SIG-M5 (cell line): ENCODE data around the gene ZNF865.

Experiments
- DNase-seq: peaks from one replicate; lab custom pipeline; 2025; lab: John Stamatoyannopoulos, UW

Gene ZNF865

DNA sequence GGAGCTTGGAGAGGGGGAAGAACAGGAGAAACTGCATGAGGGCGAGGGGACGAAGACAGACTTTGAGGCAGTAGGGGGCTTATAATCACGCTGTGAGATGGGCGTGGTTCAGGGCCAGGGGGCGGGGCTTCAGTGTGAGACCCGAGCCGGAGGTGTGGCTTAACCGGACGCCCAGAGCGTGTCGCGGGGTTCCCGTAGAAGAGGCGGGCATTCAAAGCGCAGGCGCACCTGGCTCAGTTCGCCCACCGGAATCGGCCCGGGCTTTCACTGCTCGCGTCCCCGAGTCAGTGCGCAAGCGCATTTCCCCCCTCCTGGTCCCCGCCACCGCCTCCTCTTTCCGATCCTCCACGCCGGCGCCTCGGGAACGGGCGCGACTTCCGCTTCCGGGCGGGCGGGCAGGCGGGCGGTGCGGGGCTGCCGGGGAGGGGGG lies 225 bp upstream of the ZNF865 start:
- peak; percentile 77 for DNase-seq

DNA sequence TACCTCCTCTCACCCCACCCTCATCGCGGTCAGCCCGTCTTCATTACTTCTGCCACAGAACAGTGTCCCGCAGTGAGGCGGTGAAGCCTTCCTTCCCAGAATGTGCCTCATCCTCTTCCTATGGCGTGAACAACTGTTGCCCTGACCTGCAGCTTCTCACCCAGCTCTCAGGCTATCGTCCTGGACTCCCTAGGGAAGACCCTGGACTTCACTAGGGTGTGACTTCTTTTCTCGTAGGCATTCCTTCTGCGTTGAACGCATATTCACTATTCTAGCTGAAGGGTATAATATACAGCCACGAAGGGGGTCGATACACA lies 982 bp downstream of the ZNF865 start:
- DNase-seq, result no peak

DNA sequence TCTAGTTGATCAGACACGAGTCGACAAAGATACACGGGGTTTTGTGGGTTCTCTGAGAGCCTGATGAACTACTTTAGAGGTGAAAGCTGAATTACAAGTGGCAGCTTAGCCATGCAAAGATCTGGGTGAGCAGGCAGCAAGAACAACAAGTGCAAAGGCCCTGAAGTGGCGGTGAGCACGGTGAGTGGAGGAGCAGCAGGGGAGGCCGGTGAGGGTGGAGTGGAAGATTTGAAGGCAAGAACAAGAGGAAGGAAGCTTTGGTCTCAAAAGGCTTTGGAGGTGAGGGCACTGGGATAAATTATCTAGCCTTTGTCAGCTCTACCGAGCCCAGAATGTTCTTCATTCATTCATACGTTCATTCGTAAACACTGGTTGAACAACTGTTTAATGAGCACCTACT lies 1.4 kb downstream of the ZNF865 start:
- no peak for DNase-seq

DNA sequence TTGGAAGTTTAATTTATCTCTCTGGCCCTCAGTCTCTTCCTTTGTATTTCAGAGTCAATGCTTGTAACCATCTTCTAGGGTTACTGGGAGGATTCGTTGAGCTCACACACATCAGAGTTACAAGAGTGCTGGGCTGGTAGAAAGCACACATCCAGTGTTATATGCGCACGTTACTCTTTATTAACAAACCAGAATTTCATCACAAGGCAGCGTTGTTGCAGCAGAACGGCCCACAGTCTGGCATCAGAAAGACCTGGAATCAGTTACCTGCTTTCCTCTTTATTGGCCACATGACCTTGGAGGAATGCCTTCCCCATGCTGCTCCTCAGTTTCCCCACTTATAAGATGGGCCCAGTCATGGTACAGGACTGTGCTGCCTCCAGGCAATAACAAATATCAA lies 3.9 kb downstream of the ZNF865 start:
- DNase-seq, result no peak

DNA sequence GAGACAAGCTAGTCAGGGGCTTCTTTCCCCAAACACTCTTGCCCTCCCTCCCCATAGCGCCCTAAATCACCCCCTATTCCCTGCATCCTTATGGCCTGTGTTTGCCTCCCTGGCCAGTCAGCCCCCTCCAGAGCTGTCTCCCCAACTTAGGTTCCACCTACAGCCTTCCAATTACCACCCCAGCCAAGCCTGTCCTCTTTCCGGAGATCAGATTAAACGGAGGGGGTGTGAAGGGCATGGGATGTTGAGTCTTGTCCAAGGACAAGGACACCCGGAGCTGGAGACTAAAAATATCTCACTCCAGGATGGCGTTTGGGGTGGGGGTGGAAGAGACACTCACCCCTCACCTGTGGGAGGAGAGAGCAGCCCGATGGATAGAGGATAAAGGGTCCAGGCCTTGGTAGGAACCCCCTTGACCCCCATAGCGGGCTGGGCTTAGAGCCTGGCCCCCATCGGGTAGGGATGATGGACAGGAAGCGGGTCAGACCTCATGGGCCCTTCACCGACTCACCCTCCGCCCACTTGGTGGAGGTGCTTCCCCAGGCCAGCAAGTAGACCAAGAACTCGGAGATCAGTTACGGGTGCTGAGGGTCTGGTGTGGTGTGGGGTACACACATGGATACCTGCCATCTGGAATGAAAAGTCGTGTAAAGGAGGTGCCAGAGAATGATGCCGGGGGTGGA lies 6.0 kb downstream of the ZNF865 start:
- no peak for DNase-seq

DNA sequence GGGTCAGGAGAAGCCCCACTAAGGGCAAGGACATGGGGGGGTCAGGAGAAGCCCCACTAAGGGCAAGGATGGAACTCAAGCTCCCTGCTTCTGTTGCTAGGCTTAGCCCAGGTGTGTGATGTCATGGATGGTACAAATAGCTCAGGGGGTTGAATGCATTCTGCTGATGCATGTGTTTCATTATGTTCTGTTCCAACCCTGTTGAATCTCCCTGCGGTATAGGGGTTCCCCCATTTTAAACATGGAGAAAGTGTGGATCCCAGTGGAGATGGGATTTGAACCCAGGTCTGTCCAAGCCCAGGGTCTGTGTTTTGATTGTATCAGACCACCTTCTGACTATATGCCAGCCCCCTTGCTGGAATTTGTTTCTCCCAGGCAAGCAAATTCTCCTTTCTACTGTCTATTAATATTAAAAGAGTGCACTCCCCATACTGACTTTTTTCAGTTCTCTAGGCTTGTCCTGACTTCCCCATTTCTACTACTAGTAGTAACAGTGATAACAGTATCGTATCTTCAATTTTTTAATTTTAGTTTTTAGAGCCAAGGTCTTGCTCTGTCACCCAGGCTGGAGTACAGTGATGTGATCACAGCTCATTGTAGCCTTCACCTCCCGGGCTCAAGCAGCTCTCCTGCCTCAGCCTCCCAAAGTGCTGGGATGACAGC lies 6.7 kb downstream of the ZNF865 start:
- no peak for DNase-seq

DNA sequence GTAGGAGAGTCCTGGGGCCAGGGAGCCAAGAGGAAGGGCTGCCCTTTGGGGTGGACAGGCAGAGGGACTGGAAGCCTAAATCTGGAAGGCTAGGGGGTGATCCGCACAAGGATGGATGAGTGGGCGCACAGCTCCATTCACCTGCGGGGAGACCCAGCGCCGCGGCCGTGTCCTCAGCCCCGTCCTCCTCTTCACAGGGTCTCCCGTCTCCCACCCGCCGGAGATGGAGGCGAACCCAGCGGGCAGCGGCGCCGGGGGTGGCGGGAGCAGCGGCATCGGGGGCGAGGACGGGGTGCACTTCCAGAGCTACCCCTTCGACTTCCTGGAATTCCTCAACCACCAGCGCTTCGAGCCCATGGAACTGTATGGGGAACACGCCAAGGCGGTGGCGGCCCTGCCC lies 7.9 kb downstream of the ZNF865 start:
- no peak for DNase-seq

DNA sequence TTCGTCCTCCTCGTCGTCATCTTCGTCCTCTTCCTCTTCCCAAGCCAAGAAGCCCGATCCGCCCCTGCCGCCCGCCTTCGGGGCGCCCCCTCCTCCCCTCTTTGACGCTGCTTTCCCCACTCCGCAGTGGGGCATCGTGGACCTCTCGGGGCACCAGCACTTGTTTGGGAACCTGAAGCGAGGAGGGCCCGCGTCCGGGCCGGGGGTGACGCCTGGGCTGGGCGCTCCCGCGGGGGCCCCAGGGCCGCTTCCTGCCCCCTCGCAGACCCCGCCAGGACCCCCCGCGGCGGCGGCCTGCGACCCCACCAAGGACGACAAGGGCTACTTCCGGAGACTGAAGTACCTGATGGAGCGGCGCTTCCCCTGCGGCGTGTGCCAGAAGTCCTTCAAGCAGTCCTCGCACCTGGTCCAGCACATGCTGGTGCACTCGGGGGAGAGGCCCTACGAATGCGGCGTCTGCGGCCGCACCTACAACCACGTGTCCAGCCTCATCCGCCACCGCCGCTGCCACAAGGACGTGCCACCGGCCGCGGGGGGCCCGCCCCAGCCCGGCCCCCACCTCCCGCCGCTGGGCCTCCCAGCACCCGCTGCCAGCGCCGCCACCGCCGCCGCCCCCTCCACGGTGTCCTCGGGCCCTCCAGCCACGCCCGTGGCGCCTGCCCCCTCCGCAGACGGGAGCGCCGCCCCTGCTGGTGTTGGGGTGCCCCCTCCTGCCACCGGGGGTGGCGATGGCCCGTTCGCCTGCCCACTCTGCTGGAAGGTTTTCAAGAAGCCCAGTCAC lies 8.7 kb downstream of the ZNF865 start:
- DNase-seq, result no peak

DNA sequence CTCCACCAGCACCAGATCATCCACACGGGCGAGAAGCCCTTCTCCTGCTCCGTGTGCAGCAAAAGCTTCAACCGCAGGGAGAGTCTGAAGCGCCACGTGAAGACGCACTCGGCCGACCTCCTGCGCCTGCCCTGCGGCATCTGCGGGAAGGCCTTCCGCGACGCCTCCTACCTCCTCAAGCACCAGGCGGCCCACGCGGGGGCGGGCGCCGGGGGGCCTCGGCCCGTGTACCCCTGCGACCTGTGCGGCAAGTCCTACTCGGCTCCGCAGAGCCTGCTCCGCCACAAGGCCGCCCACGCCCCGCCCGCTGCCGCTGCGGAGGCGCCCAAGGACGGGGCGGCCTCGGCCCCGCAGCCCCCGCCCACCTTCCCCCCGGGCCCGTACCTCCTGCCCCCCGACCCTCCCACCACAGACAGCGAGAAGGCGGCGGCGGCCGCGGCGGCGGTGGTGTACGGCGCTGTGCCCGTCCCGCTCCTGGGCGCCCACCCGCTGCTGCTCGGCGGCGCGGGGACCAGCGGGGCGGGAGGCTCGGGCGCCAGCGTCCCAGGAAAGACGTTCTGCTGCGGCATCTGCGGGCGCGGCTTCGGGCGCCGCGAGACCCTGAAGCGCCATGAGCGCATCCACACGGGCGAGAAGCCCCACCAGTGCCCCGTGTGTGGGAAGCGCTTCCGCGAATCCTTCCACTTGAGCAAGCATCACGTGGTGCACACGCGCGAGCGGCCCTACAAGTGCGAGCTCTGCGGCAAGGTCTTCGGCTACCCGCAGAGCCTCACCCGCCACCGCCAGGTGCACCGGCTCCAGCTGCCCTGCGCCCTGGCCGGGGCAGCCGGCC lies 9.5 kb downstream of the ZNF865 start:
- DNase-seq, result no peak

DNA sequence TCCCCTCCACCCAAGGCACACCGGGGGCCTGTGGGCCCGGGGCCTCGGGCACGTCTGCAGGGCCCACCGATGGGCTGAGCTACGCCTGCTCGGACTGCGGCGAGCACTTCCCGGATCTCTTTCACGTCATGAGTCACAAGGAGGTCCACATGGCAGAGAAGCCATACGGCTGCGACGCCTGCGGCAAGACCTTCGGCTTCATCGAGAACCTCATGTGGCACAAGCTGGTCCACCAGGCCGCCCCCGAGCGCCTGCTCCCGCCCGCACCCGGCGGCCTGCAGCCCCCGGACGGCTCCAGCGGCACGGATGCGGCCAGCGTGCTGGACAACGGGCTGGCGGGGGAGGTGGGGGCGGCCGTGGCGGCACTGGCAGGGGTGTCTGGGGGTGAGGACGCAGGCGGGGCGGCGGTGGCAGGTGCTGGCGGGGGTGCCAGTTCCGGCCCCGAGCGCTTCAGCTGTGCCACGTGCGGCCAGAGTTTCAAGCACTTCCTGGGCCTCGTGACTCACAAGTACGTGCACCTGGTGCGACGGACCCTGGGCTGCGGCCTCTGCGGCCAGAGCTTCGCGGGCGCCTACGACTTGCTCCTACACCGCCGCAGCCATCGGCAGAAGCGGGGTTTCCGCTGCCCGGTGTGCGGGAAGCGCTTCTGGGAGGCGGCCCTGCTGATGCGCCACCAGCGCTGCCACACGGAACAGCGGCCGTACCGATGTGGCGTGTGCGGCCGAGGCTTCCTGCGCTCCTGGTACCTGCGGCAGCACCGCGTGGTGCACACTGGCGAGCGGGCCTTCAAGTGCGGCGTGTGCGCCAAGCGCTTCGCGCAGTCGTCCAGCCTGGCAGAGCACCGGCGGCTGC lies 10.3 kb downstream of the ZNF865 start:
- DNase-seq, result no peak

DNA sequence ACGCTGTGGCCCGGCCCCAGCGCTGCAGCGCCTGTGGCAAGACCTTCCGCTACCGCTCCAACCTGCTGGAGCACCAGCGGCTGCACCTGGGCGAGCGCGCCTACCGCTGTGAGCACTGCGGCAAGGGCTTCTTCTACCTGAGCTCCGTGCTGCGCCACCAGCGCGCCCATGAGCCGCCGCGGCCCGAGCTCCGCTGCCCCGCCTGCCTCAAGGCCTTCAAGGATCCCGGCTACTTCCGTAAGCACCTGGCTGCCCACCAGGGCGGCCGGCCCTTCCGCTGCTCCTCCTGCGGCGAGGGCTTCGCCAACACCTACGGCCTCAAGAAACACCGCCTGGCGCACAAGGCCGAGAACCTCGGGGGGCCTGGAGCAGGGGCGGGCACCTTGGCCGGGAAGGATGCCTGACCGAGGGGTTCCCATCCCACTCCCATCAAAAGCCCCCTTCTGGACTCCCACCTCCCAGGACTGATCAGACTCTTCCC lies 11.0 kb downstream of the ZNF865 start:
- DNase-seq, result no peak

DNA sequence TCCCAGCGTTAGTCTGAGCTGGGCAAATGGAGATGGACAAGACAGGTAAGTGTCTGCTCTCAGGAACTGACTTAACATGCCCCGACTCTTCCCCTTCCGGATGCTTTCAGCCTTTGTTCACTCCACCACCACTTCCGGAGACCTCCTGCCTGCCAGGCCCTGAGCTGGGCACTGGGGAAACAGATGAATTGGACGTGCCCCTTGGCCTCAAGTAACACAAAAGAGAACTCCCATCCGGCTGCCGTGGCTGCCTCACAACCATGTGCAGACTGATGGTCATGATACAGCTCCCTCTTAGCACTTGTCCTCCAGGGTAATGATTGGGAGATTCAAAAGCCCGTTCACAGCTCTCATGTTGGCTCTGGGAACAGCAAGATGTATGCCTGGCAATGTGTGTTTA lies 12.0 kb downstream of the ZNF865 start:
- no peak for DNase-seq

DNA sequence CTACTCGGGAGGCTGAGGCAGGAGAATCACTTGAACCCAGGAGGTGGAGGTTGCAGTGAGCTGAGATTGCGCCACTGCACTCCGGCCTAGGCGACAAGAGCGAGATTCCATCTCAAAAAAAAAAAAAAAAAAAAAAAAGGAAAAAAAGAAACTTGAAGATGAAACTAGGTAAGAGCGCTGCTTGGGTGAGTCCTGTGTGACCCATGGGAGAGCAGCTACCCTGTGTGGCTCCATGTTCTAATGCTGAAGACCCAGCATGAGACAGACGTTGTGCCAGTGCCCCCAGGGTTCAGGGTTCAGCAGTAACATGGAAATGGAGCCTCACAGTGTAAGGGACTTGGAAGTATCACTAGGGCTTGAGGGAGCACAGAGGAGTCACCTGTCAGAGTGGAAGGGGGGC lies 13.0 kb downstream of the ZNF865 start:
- DNase-seq, result no peak

DNA sequence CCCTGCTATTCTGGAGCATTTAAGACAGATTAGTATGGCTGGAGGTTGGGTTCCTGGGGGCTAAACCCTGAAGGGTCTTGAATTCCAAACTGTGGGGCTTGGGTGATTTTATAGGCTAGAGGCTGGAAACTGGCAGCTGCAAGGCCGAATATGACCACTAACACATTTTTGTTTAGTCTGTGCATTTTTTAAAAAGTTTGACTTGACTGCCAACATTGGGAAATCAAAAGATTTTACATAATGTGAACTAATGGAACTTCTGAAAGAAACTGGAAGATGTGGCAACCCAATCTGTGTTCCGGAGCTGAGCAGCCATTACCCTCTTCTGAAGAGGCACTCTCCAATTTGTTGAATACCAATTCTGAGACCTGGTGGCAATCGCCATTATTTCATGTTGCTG lies 13.8 kb downstream of the ZNF865 start:
- no peak for DNase-seq

DNA sequence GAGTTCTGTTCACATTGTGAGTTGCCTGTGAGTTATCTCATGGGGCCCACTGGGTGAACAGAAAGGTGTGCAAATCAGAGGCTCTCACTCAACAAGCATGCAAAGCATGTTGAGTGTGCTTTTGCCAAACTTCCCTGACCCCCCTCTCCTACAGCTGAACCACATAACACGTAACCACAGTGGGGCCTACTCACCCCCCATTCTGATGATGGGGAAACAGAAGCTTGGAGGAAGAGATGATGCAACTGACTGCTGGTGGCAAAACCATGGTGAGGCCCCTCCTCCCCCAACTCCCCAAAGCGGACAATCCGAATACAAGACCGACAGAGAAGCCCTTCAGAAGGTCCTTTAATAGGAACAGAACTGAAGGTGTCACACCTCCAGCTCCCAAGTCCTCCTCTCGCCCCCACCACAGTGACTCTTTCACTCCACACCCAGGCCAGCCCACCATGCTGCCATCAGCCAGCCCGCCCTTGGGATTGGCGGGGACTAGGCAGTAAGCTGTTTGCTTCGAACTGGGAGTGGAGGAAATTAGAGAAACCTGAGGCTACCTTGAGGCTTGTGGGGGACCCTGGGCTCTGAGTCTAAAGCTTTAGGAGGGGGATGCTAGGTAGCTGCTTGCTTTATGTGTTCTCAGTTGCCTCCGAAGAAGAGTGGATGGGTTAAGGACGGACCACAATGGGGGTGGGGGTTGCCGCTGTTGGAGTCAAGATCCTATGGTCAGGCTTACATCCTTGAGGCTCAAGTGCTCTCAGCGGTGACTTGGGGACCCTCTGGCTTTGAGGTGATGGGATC lies 15.2 kb downstream of the ZNF865 start:
- DNase-seq, result no peak

DNA sequence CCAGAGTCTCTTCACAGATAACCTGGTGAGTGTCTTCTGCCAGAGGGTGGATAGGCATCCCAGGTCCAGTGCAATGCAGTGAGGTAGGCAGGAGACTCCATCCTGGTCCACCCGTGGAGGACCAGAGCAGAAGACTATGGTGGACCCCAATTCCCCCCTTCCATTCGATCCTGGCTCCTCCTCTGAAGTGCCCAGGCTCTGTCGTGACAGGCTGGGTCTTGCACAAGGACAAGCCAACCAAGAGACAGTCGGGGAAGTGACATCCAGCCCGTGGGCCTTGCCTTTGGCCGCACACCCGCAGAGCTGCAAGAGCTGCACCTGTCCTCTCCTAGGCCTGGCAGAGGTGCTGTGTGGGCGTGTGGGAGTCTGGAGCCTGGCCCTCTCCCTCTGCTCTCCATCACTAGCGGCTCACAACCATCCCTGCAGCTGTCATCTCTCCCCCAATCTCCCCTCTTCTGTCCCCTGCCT lies 15.8 kb downstream of the ZNF865 start:
- no peak for DNase-seq

DNA sequence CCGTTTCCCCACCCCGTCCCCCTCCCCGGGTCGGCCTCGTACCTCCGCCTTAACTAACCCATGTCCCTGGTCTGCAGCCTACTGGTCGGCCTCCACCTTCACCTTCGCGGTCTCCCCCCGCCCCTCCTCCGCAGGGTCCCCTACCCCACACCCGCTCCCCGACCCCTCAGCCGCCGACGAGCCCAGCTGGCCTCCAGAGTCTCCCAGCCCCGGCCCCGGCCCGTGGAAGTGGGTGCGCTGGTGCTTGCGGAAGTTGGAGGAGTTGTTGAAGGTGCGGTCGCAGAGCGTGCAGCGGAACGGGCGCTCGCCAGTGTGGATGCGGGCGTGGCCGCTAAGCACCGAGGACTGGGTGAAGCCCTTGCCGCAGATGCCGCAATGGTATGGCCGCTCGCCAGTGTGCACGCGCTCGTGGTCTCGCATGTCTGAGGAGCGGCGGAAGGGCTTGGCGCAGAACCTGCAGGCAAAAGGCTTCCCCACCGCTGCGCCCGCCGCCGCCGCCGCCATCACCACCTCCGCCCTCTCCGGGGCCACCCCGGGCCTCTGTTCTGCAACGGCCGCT lies 16.3 kb downstream of the ZNF865 start:
- no peak for DNase-seq

DNA sequence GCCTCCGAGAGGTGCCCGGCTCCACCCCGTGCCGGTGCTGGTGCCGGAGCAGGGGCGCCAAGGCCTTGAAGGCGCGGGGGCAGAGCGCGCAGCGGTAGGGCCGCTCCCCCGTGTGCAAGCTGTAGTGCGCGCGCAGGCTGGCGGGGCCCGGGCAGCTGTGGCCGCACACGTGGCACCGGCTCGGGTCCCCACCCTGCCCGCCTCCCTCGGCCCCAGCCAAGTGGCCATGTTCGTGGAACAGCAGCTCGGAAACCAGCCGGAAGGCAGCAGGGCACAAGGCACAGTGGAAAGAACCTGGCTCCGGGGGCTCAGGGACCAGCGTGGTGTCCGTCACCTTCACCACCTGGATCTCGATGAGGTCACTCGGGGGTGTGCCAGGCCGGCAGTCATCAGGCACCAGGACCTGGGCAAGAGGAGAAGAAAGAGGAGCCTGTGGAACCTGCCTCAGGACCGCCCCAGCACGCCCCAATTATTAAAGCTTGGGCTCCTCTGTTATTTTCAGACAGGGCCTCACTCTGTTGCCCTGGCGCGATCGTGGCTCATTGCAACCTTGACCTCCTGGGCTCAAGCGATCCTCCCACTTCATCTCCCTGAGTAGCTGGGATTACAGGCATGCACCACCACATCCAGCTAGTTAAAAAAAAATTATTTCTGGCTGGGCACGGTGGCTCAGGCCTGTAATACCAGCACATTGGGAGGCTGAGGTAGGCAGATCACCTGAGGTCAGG lies 17.0 kb downstream of the ZNF865 start:
- DNase-seq, result no peak

DNA sequence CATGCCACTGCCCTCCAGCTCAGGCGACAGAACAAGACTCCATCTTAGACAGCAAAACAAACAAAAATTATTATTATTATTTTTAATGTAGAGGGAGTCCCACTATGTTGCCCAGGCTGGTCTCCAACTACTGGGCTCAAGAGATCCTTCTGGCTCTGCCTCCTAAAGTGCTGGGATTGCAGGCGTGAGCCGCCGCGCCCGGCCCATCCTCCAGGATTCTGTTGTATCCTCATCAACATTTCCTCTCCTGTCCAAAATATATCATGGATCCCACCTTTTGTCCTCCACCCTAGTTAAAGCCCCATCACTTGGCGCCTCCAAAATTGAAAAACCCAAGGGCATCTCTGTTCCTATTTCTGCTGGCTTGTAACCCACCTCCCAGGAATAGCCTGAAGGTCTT lies 17.7 kb downstream of the ZNF865 start:
- no peak for DNase-seq
